Neural cell (in vitro differentiated cells): ENCODE results near the gene NOC2L.

Experiments
- CTCF ChIP-seq: fragments of 450-650 bp; IDR thresholded peaks from 2 replicates; pipeline ENCODE4 v1.5.1; 2014; ENCODE audit warnings: antibody characterized with exemption, mild to moderate bottlenecking, moderate library complexity; ENCODE audit not compliant: poor library complexity, severe bottlenecking
- EP300 ChIP-seq: fragments of 450-650 bp; conservative IDR thresholded peaks from 2 replicates; pipeline ENCODE4 v1.6.1; 2014; ENCODE audit warnings: antibody characterized with exemption, mild to moderate bottlenecking, moderate library complexity; ENCODE audit not compliant: poor library complexity, severe bottlenecking
- EZH2 ChIP-seq: fragments of 200-600, 300-800 bp; shearing (Covaris generic), sonication (generic); IDR thresholded peaks from 2 replicates; pipeline ENCODE4 v1.6.1; 2014; ENCODE audit warnings: antibody characterized with exemption, low read length, borderline replicate concordance, mild to moderate bottlenecking; ENCODE audit not compliant: insufficient read depth, poor library complexity, severe bottlenecking
- MXI1 ChIP-seq: fragments of 450-650 bp; conservative IDR thresholded peaks from 2 replicates; pipeline ENCODE4 v1.6.1; 2014; ENCODE audit warnings: antibody characterized with exemption, mild to moderate bottlenecking; ENCODE audit not compliant: poor library complexity, severe bottlenecking
- POLR2AphosphoS5 ChIP-seq: IDR thresholded peaks from 2 replicates; pipeline ENCODE4 v1.6.1; 2012

DNA sequence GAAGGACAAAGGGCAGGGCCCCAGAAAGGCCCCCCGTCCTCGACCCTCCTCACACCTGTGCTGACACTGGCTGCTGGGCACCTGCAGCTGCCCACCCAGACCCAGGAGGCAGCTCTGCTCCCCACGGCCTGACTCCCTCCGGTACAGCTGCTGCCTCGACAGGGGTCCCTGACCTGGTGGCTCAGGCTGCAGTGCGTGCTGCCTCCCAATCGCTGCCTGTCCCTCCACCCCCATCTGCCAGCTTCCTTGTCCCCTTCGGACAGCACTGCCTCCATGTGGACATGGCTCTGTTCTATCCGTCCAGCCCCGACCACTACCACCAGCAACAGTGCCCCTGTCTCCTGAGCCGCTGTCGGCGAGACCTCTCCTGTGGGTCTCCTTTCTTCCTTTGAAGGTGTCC lies 4.1 kb downstream of the NOC2L start:
- TF ChIP-seq CTCF (no peak), MXI1 (no peak), EP300 (no peak), EZH2 (no peak), POLR2AphosphoS5 (no peak)
